KMS-11 (cell line): ENCODE data around the gene TEN1.

Experiments
- H2AFZ ChIP-seq: fragments of 200-600 bp; sonication (generic); 2 replicates; pipeline ENCODE4 v1.6.1; 2016; ENCODE audit warnings: antibody characterized with exemption, mixed run types, low read depth
- H3K27ac ChIP-seq: fragments of 200-600 bp; sonication (generic); 2 replicates; pipeline ENCODE4 v1.6.1; 2016; ENCODE audit warnings: mild to moderate bottlenecking, mixed run types
- H3K27me3 ChIP-seq: fragments of 200-600 bp; sonication (generic); 2 replicates; pipeline ENCODE4 v1.6.1; 2017; ENCODE audit warnings: mild to moderate bottlenecking, low read depth, mixed run types, moderate library complexity; ENCODE audit not compliant: insufficient read depth
- H3K36me3 ChIP-seq: fragments of 200-600 bp; sonication (generic); 2 replicates; pipeline ENCODE4 v1.6.1; 2017; ENCODE audit warnings: mild to moderate bottlenecking, mixed run types; ENCODE audit not compliant: insufficient read depth
- H3K4me1 ChIP-seq: fragments of 200-600 bp; sonication (generic); 2 replicates; pipeline ENCODE4 v1.6.1; 2016; ENCODE audit warnings: mild to moderate bottlenecking, low read depth, mixed run types; ENCODE audit not compliant: poor library complexity, severe bottlenecking
- H3K4me2 ChIP-seq: fragments of 200-600 bp; sonication (generic); 2 replicates; pipeline ENCODE4 v1.7.0; 2016; ENCODE audit warnings: mild to moderate bottlenecking, mixed run types
- H3K4me3 ChIP-seq: fragments of 200-600 bp; sonication (generic); IDR thresholded peaks from 2 replicates; pipeline ENCODE4 v1.6.1; 2017; ENCODE audit warnings: low read depth, low read length, mixed read lengths; ENCODE audit not compliant: insufficient read depth
- H3K79me2 ChIP-seq: fragments of 200-600 bp; sonication (generic); 2 replicates; pipeline ENCODE4 v1.6.1; 2016; ENCODE audit warnings: low read depth, mixed run types; ENCODE audit not compliant: insufficient read depth
- H3K9ac ChIP-seq: fragments of 200-600 bp; sonication (generic); 2 replicates; pipeline ENCODE4 v1.6.1; 2016; ENCODE audit warnings: mild to moderate bottlenecking, mixed run types
- H4K20me1 ChIP-seq: fragments of 200-600 bp; sonication (generic); 2 replicates; pipeline ENCODE4 v1.6.1; 2016; ENCODE audit warnings: mild to moderate bottlenecking, mixed run types; ENCODE audit not compliant: insufficient read depth
- CTCF ChIP-seq: fragments of 200-600 bp; sonication (generic); conservative IDR thresholded peaks from 2 replicates; pipeline ENCODE4 v1.6.1; 2017; ENCODE audit warnings: low read depth, mild to moderate bottlenecking, antibody characterized with exemption, low read length, moderate library complexity, mixed read lengths

The TEN1 gene

DNA sequence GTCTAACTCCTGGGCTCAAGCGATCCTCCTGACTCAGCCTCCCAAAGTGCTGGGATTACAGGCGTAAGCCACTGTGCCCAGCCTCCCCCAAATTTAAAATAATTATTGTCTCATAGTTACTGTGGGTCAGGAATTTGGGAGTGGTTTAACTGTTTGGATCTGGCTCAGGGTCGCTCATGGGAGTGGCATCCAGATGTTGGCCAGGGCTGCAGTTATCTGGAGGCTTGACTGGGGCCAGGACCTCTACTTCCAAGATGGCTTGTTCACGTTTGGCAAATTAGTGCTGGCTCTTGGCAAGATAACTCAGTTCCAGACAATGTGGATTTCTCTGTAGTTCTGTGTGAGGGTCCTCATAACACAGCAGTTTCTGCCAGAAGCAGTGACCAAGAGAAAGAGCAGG, 8.0 kb downstream of the TEN1 start:
- no peak overlapping the region for H3K4me2 ChIP-seq
- H3K27ac ChIP-seq: no peak overlapping the region
- H4K20me1 ChIP-seq: no peaks in the 10 kb centered on the region
- no peaks in the 10 kb centered on the region for H3K4me1 ChIP-seq
- no peak for TF ChIP-seq CTCF
- no peak overlapping the region for H2AFZ ChIP-seq
- H3K79me2 ChIP-seq: no peaks in the 10 kb centered on the region
- no peak overlapping the region for H3K9ac ChIP-seq
- H3K36me3 ChIP-seq: no peaks in the 10 kb centered on the region
- H3K4me3 ChIP-seq: no peak overlapping the region
- H3K27me3 ChIP-seq: no peaks in the 10 kb centered on the region

DNA sequence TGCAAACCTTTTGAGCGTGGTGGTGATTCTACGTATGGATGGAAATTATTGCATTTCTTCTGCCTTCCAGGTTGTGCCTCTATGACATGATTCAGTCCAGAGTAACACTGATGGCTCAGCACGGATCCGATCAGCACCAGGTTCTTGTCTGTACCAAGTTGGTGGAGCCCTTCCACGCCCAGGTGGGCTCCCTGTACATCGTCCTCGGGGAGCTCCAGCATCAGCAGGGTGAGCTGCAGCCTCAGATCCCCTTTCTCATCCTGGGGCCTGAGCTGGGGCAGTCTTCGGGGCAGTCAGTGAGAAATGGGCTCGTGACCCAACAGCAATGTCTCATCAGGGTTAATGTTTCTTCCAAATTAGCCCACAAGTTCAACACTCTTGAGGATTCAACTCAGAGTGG, 12.4 kb downstream of the TEN1 start:
- Histone ChIP-seq H3K27ac (no peak overlapping the region), H3K9ac (no peak overlapping the region), H2AFZ (no peak overlapping the region), H4K20me1 (no peaks in the 10 kb centered on the region), H3K36me3 (no peaks in the 10 kb centered on the region), H3K27me3 (no peaks in the 10 kb centered on the region), H3K4me3 (no peak overlapping the region), H3K4me1 (no peaks in the 10 kb centered on the region), H3K79me2 (no peaks in the 10 kb centered on the region), H3K4me2 (no peak overlapping the region)
- no peak for TF ChIP-seq CTCF

DNA sequence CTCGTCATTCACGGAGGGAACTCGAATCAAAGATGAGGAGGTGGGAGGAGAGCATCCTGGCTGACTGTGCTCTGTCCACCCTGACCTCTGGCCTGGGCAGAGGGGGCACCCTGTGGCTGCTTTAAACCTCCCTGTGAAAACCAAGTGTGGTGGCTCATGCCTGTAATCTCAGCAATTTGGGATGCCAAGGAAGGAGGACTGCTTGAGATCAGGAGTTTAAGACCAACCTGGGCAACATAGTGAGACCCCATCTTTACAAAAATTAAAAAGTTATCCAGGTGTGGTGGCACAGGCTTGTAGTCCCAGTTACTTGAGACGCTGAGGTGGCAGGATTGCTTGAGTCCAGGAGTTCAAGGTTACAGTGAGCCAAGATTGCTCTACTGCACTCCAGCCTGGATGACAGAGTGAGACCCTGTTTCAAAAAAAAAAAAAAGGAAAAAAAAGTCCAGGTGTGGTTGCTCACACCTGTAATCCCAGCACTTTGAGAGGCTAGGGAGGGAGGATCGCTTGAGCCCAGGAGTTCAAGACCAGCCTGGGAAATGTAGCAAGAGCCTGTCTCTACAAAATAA, 15.8 kb downstream of the TEN1 start:
- no peaks in the 10 kb centered on the region for H3K27me3 ChIP-seq
- H3K79me2 ChIP-seq: no peaks in the 10 kb centered on the region
- no peak overlapping the region for H2AFZ ChIP-seq
- H3K36me3 ChIP-seq: no peaks in the 10 kb centered on the region
- H3K4me2 ChIP-seq: no peak overlapping the region
- H3K27ac ChIP-seq: no peak overlapping the region
- no peak overlapping the region for H3K9ac ChIP-seq
- no peak overlapping the region for H3K4me3 ChIP-seq
- peaks cover under 1% of the 10 kb centered on the region for H3K4me1 ChIP-seq
- H4K20me1 ChIP-seq: no peaks in the 10 kb centered on the region
- TF ChIP-seq CTCF: no peak

DNA sequence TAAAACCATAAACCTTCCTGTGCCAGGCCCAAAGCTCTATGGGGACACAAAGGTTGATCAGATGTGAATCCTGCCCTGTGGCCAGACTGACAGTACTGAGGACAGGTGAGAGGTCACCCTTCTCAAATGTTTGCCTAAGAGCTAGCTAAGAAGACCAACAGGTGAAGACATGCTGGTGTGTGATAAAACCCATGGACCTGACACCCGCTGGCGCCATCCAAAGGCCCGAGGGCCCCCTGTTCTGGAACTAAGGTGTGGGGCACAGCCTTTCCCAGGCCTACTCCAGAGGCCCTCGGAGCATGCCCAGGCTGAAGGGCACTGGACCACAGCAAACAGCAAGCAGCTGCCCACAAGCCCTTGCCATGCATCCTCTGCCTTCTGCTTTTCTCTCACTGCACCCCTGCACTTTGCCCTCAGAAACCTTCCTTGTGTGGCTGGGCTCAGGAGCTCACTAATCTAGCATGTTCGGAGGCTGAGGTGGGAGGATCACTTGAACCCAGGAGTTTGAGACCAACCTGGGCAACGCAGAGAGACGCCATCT, 16.4 kb downstream of the TEN1 start:
- no peak overlapping the region for H3K27ac ChIP-seq

More for the DNA sequence above, 16.4 kb downstream of the TEN1 start:
- no peak overlapping the region for H3K9ac ChIP-seq
- no peak overlapping the region for H2AFZ ChIP-seq
- TF ChIP-seq CTCF: no peak
- no peaks in the 10 kb centered on the region for H3K36me3 ChIP-seq
- H3K79me2 ChIP-seq: no peaks in the 10 kb centered on the region
- peaks cover 6% of the 10 kb centered on the region for H3K4me1 ChIP-seq
- no peaks in the 10 kb centered on the region for H3K27me3 ChIP-seq
- H4K20me1 ChIP-seq: no peaks in the 10 kb centered on the region
- no peak overlapping the region for H3K4me2 ChIP-seq
- H3K4me3 ChIP-seq: no peak overlapping the region
